ENCODE data around the gene BEND5.

Gene BEND5

GRCh38 chr1:48776393-48777218 is at the start of gene BEND5:
Gene BEND5 (minus strand): TSS chr1:48776891. CDS start chr1:48776831, 60 bp downstream.
- no peak for DNase-seq (ENCODE audit: low read depth)
- peak within 1 kb of the TSS; percentile 48 for H3K4me3 ChIP-seq (ENCODE audit: low read depth, low read length)
- TF ChIP-seq CTCF (IDR thresholded peaks at IDR 0.05; ENCODE audit: control insufficient read depth, extremely low read depth, insufficient read depth) = no peak

GRCh38 chr1:48823168-48823567 is 46.5 kb upstream of the BEND5 start:
- H3K4me3 ChIP-seq (ENCODE audit: low read depth, low read length) = no peak overlapping the region
- TF ChIP-seq CTCF (IDR thresholded peaks at IDR 0.05; ENCODE audit: control insufficient read depth, extremely low read depth, insufficient read depth) = no peak
- DNase-seq (ENCODE audit: low read depth) = no peak

GRCh38 chr1:48820491-48820890 is 43.8 kb upstream of the BEND5 start:
- H3K4me3 ChIP-seq (ENCODE audit: low read depth, low read length) = no peak overlapping the region
- DNase-seq (ENCODE audit: low read depth) = no peak
- TF ChIP-seq CTCF (IDR thresholded peaks at IDR 0.05; ENCODE audit: control insufficient read depth, extremely low read depth, insufficient read depth) = no peak

- TF ChIP-seq CTCF (IDR thresholded peaks at IDR 0.05; ENCODE audit: control insufficient read depth, extremely low read depth, insufficient read depth) = peak; percentile 97
- no peak overlapping the region for H3K4me3 ChIP-seq (ENCODE audit: low read depth, low read length)
- DNase-seq (ENCODE audit: low read depth) = peak; percentile 31
These were observed 40.9 kb upstream of the BEND5 start for GRCh38 chr1:48817505-48818114.

- no peak for TF ChIP-seq CTCF (IDR thresholded peaks at IDR 0.05; ENCODE audit: control insufficient read depth, extremely low read depth, insufficient read depth)
- DNase-seq (ENCODE audit: low read depth) = no peak
- no peak overlapping the region for H3K4me3 ChIP-seq (ENCODE audit: low read depth, low read length)
These were observed 34.0 kb upstream of the BEND5 start for GRCh38 chr1:48810740-48811139.

GRCh38 chr1:48808496-48808895 is 31.8 kb upstream of the BEND5 start:
- no peak for TF ChIP-seq CTCF (IDR thresholded peaks at IDR 0.05; ENCODE audit: control insufficient read depth, extremely low read depth, insufficient read depth)
- H3K4me3 ChIP-seq (ENCODE audit: low read depth, low read length) = no peak overlapping the region
- DNase-seq (ENCODE audit: low read depth) = no peak

Measured in LNCaP clone FGC (cell line).